AG09309 (cell line): ENCODE data around the gene SYT1.

Experiments used
- DNase-seq: peaks from one replicate; pipeline ENCODE4 v3.0.0-alpha.2; 2010; ENCODE audit warnings: low read depth
- H3K4me3 ChIP-seq: 2 replicates; pipeline ENCODE4 v1.5.1; 2011; ENCODE audit warnings: mild to moderate bottlenecking, low read depth, low read length, moderate library complexity; ENCODE audit not compliant: control insufficient read depth
- CTCF ChIP-seq: IDR thresholded peaks from 2 replicates; pipeline ENCODE4 v1.5.1; 2011; ENCODE audit warnings: mild to moderate bottlenecking, low read depth, low read length, inconsistent platforms; ENCODE audit not compliant: insufficient read depth, control insufficient read depth; ENCODE audit errors: missing control alignments

The SYT1 gene

GRCh38 chr12:78961171-78961570 is 96.6 kb downstream of the SYT1 start:
- no peak for TF ChIP-seq CTCF
- H3K4me3 ChIP-seq: no peak overlapping the region
- no peak for DNase-seq

DNA sequence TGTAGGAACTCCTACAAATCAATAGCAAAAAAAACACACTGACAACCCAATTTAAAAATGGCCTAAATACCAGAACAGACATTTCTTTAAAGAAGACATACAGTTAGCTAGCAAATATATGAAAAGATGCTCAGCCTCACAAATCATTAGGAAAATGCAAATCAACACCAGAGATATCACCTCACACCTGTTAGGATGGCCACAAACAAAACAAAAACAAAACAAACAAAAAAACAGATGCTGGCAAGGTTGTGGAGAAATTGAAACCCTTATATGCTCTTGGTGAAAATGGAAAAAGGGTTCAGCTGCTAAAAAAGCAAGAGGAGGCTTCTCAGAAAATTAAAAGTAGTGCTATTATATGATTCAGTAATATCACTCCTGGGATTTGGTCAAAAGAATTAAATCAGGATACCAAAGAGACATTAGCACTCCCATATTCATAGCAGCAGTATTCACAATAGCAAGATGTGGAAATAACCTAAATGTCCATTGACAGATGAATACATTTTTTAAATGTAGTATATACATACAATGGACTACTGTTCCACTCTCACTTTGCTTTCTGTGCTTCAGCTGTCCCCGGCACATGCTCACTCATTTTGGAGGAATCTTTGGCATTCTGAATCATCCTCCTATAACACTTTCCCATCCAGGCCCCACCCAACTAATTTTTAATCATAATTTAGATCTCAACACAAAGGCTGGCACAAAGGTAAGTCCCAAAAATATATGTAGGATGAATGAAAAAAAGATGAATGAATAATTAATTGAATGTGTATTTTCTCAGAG is 99.1 kb downstream of the SYT1 start:
- no peak for TF ChIP-seq CTCF
- H3K4me3 ChIP-seq: no peak overlapping the region
- no peak for DNase-seq

DNA sequence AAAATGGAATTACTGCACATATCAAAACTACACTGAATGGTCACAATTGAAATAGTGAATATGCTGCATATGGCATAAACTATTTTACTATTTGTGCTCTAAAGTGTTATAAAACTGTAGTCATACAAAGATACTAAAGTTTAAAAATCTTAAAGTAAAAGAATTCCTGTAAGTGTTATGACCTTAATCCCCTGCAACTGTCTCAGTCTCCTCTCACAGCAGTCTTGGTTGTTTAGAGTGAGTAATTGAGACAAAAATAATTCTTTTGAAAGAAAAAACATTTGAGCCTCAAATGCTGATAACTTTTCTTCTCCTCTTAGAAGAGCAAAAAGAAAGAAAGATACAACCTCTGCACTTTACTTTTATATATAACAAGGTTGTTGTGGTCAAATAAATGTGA is 99.9 kb downstream of the SYT1 start:
- no peak for DNase-seq
- no peak for TF ChIP-seq CTCF
- H3K4me3 ChIP-seq: no peak overlapping the region

DNA sequence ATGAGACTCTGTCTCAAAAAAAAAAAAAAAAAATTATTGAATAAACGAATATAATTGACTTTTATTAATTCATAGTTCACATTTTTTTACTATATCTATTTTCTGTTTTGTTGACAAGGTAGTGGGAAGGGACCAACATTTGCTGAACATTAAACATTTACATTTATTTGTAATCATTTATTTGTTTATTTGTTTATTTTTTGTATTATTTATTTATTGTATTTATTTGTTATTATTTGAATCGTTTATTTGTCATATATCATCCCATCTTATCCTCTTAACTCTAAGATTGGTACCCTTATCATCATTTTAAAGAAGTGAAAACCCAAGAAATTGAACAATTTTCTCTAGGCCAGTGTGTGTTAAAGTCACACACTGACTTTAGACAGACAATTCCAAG is 101.5 kb downstream of the SYT1 start:
- no peak overlapping the region for H3K4me3 ChIP-seq
- no peak for DNase-seq
- no peak for TF ChIP-seq CTCF

GRCh38 chr12:78966926-78967325 is 102.4 kb downstream of the SYT1 start:
- TF ChIP-seq CTCF: no peak
- no peak overlapping the region for H3K4me3 ChIP-seq
- no peak for DNase-seq

- DNase-seq: no peak
- no peak for TF ChIP-seq CTCF
- H3K4me3 ChIP-seq: no peak overlapping the region
Observed at GRCh38 chr12:78968226-78968625, 103.7 kb downstream of the SYT1 start.
